Activated naive CD8-positive, alpha-beta T cell treated with anti-CD3 and anti-CD28 coated beads, Interleukin-2, amount 50 U/mL, for 16 hours (primary cell): Measurements from ENCODE around the gene ZFHX3.

ENCODE experiments used
- DNase-seq: peaks from one replicate; pipeline ENCODE4 v3.0.0-alpha.2; 2020; ENCODE audit warnings: low read depth, low spot score

The ZFHX3 gene

DNA sequence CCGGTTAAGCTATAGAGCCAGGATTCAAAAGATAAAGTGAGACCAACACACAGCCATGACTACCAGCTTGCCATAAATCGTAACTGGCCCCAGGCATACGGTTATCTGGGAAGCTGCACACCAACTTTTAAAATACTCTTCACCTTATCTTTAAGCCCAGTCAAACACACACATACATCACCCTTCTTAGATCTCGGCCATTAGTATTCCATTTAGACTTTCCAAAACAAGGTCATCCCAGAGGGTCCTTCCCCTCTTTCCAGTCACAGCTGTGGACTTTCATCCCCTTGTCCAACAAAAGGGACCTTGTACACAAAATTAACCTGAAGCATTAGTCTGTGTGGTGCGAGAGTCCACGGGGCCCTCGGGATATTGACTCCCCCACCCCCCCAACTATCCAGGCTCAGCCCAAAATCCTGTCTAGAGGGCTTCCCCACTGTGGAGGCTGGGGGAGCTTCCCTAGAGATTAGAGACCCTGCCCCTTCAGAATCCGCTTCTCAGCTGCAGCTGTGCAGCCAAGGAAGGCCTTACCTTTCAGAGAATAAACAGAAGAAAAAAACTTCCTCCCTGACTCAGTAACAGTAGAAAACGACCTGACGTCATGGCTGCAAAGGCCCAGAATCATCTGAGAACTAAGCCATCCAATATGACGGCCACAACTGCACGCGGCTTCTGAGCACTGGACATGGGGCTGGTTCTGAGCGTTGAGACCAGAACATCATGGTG lies 9.9 kb downstream of the ZFHX3 start:
- DNase-seq = no peak

DNA sequence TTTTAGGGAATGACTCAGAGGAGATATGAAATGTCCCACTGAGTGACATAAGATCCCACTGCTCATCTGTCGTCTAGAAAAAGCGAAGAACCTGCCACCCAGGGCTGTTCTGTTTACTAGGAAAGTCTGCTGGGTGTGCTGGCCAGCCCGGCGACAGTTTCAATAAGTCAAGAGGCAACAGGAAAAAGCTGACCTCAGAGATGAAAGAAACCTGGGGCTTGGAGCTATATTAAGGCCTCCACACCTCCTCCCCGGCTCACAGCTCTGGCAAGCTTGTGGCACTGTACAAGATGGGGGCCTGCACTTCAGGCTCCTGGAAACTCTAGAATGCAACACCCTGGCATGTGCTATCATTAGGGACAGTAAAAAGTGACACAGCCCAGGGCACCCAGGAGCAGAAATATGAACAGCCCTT lies 10.6 kb downstream of the ZFHX3 start:
- no peak for DNase-seq

DNA sequence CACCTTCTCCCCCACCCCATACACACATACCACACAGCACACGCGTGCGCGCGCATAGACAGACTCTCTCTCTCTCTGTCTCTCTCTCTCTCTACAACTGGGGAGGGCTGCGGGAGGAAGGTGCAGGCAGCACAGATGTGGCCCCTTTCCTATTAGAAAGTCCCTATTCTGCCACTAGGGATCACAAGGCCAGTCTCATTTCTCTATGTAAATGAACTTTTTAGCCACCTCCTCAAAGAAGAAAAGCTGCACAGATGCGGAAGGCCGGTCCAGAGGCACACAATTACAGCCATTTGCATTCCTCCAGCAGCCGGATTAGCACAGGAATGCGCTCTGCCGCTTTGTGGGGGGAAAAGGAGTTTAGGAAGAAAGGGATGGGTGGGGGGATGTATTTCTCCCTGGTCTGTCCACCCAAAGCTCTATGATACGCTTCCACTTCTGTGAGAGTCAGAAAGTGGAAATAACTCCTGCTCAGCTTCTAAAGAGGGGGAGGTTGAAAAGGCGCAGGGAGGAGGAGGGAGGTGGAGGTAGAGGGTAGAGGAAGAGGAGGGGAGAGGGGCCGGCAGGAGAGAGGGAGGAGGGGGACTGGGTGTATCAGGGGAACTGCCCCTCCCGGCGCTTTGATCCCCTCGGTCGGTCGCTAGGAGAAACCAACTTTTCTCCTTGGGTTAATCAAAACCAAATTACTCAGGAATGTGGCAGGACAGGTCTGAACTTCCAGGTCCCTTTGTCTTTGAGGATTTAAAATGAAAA lies 11.7 kb downstream of the ZFHX3 start:
- DNase-seq = no peak

DNA sequence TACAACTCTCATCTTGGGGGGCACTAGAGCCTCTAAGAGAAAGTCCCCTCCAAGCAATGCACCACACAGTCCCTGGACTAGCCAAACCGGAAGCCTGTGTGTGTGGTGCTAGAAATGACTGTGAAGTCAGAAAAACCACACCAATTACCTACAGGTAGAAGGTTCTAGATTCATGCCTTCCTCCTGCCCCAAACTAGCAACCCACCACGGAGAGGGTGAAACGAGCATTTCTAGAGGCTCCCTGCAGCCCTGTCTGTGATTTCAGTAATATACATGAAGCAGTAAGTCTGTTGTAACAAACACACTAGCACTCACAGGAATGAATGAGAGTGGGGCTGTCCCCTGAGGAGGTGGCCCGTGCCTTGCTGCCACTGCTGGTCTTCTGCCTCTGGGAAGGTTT lies 13.6 kb downstream of the ZFHX3 start:
- no peak for DNase-seq

DNA sequence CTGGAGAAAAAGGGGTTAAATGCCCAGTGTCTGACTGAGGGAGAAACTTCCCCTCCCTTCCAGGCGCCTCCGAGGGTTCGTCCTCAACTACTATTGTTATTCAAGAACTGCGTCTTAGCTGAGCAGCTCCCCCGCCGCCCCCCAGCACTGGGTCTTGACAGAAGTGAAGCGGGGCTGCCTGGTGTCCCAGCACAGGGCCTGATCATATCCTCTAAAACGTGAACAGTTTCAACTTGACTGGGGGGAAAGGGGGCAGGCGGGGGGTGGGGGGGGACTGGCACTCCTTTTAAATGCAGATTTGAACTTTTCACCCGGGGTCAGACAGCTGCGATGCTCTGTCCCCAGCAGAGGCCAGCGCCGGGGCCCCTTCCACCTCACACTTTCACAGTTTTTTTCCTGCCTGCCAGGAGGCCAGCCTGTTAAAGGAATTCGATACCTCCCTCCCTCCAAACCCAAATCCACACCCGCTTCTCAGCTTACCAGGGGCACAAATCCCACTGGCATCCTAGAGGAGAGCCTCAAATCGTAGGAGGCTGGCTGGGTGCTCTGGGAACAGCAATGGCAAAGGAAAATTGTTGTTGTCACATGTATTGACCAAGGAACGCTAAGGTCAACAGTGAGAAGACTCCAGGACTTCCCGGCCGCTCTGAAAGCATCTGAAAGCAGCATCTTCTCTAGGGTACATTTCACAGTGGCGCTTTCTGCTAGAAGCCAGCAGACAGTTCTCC lies 14.5 kb downstream of the ZFHX3 start:
- DNase-seq = no peak

DNA sequence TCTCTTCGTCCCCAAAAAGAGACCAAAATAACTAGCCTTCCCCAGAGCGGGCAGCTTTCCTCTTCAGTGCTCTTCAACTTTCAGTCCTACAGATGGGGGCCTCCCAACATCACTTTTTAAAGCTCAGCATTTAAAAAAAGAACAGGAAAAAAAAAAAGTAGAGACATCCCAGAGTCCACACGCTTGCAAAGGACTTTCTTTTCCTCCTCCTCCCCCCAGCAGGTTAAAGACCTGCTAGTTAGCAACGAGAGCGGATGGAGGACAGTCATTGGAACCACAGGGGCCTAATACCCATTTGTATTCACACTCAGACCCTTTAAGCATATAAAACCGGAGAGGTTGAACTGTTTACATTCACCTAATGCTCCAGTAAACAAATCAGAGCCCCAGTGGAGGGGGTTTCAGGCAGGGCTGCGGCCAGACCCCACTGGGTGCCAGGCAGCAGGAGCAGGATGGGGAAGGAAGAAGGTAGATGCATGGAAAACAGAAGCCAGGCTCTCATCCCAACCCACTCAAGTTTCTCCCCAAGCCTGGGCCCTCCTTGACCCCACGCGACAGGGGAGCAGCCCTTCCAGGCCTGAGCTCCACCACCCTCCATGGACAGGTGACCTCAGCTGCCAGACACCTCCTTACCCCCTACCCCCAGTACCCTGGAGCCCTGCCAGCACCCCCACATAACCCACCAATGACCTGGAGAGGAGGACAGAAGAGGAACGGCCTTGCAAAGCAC lies 15.2 kb downstream of the ZFHX3 start:
- no peak for DNase-seq

DNA sequence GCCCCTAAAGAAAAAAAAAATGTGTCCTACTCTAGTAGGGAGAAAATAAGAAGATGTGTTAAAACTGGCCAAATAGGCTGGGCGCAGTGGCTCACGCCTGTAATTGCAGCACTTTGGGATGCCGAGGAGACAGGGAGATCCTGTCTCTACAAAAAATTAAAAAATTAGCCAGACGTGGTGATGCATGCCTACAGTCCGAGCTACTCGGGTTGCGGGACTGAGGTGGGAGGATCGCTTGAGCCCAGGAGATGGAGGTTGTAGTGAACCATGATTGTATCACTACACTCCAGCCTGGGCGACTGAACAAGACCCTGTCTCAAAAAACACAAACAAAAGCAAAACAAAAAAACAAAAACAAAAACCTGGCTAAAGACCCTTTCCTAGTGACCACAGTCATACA lies 15.9 kb downstream of the ZFHX3 start:
- DNase-seq = no peak

DNA sequence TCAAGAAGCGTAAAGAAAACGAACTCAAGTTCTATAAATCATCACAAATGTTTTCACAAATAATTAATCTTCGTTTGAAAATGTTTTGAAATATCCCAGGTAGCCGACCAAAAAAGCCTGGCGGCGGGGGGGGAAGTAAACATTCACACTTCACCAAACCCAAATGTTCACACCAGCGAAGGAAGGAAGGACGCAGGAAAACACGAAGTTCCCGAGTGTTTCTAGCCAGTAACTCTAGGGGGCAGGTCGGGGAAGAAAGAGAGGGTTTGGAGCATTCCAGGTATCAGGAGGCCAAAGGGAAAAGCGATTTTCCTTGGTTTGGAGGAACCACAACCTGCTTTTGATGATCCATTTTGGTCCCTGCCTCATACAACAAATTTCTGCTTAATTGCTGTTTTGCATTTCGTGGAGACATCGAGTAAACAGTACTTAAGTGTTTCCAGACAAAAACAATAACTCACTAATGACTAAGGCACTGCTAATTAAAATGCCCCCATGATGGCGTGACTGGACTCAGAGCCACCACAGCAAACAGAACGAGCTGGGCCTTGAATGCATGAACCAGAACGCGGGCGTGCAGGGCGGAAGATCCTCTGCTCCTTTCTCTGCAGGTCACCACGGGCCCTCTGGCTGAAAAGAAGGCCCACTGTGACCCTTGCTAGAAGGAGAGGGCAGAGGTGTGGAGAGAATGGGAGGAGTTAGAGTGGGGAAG lies 16.6 kb downstream of the ZFHX3 start:
- DNase-seq = no peak

DNA sequence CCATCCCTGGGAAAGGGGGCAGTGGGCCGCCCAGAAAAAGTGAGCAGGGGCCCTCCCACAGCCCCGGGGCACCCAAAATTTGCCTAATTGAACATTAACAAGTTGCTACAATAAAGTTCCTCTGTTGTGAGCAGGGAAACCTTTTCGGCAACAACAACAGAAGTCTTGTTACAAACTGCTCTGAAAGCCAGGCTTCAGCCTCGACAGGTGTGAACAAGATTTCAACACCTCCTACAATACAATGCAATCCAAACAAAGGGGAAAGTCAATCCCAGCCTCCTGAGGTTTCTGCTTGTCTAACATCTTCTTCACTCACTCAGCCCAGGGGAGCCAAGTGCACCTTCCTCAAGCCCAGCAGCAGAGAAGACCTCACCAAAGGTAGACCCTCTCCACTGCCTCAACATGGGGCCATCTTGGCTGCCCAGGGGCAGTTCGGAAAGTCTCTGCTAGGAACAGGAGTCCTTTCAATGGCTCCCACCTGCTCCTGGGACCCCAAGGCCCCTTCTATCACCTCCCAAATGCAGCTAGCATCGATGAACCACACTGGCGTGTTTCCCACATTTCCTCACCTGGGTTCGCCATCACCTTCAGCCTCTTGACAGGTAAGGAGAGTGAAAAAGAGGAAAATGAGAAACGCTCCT lies 19.1 kb downstream of the ZFHX3 start:
- DNase-seq = no peak

DNA sequence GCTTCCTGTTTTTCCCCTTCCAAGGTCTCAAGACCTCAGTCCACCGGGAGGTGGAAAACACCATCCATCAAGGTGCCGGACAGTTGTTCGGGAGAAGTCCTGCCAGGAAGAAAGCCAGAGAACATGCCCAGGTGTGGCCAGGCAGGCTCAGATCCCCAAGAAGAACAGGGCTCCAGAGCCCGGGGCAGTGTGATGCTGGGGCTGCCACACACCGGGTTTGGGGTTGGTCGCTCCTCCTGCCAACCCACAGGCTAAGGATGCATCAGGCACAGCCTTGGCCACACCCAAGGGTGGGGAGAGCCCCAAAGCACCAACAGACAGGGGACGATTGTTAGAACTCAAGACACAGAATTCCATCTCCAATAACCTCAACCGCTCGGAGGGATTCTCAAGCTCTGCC lies 19.7 kb downstream of the ZFHX3 start:
- no peak for DNase-seq

DNA sequence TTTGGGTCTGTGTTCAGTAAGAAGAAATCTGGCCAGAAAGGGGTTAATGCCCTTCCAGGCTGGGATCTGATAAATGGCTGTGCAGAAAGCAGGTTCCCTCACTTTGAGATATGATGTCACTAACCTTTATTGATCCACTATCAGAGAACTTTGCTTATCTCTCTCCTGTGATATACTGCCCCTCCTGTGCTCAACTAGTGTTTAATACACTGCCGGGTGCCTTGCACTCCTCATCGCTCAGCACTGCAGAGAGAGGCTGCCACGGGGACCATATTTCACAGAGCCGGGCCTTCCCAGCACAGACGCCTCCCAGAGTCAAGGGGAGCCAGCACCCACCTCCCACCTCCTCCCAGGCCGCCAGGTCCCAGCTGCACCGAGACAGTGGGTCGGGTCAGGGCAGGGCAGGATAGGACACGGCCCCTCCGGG lies 20.2 kb downstream of the ZFHX3 start:
- no peak for DNase-seq

DNA sequence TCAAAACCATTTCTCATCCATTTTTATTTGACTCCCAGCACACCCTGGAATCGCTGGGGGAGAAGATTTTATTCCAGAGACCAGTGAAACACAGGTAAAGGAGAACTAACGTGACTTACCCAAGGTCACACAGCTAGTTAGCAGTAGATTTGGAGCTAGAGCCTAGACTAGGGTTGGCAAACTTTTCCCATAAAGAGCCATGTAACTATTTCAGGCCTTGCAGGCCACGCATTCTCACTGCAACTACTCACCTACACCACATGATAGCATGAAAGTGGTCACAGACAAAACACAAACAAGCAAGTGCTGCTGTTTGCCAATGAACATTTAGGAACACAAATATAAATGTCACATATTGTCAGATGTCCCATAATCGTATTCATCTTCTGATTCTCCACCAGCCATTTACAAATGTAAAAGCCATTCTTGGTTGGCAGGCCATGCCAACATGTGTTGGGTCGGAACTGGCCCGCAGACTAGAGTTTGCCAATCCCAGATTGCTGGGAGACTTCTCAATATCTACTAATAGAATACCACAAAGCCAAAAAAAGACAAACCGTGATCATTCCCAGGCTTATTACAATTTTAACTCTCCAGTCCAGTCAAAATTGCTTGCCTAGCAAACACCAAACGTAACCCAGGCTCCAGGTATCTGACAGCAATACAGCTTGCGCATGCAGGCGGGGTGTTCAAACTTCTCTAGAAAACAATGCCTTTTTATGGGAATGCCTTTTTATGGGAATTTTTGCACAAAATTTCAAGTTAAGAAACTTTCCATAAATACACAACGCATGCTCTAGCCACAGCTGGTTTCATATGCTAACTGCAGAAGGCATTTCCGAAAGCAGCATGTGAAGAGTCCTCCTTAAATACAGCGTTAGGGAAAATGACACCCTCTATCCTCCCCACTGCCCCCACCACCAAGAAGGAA lies 20.9 kb downstream of the ZFHX3 start:
- DNase-seq = no peak

DNA sequence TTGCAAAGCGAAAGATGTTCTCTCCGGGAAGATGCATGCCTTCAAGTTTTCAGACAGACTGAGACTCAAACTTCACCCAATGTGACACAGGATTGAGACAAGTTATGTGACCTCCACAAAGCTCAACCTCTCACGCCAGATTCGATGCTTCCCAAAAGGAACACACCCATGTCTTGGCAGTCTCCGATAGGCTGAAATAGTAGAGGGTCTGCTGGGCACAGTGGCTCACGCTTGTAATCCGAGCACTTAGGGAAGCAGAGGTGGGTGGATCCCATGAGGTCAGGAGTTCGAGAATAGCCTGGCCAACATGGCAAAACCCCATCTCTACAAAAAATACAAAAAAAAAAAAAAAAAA lies 22.1 kb downstream of the ZFHX3 start:
- no peak for DNase-seq

DNA sequence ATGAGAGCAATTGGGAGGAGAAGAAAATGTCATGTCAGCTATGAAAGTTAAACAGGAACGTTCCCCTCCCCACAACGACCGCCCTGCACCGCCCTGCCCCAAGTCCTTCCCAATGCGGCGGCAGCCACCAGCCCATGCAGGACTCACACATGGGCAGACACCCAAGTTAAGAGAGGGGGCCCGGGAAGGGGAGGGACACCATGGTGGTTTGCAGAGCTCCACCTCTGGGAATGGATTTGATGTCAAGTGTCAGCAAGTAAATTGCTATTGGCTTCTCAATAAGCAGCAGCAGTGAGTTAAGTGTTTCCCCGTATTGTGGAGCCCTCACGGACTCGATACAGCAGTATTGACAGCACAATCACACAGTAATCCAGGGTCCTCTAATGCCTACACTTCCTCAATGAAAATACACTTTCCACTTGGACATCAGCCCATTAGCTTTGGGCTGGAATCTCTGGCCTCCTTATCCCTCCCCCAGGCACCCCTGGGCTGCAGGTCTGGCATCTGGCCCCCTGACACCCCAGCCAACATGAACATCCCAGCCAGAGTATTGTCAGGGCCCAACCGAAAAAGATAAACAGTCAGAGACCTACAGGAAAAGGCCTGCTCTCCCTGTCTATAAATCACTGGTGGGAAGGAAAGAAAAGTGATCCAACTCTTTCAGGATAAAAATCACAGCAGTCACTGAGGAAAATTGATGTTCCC lies 22.6 kb downstream of the ZFHX3 start:
- DNase-seq = no peak

DNA sequence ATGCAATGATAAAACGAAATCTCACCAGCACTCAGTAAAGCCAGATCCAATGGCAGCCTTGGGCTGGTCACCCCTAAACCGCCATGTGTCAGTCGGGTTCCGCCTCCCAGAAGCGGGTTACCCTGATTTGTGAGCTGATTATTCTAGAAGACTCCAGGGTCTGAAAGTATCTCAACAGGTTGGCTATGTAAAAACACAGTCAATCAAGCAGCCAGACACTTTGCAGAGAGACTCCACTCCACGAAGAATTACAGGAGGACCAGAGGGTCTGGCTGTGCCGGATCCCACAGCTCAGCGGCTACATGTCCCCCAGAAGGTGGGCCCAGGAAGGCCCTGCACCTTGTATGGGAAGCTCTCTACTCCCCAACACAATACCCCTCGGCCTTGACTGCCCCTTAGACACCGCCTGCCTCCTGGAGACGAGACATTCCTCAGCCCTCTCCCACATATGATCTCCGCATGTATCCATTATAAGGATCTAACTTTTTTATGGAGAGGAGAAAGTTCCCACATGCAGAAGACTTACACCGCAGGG lies 23.3 kb downstream of the ZFHX3 start:
- no peak for DNase-seq

DNA sequence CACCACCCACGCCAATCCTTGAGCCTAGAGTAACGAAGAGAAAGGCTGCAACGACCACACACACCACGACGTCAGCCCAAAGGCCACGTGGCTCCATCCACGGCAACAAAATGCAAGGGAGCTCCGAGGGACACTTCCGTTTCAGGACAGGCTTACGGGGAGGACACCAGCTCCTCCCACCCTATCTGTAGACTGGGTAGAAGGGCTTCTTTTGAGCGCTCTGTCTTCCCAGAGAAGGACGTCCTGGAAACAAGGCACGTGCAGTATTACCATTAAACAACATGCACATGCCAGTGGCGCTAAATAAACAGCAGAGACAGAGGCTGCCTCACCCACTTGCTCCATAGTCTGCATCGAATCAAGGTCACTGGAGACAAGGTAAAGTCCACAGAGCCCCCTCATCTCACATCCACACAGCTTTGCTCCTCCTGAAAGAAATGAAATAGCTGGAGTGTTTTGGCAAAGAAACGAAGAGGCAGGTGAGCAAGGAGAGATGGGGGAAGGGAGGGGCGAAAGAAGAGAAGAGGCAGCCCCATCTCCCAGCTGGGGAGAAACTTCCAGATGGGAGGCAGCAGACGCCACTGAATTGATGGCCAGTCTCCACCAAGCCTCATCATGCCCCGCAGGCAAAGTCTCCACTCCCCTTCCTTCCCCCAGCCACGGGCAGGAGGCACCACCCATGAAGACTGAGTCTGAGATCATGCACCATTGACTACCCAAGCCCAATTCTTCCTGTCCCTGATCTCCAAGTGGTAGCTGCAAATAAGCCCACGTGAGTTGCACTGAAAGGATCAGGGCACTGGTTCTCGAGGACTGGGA lies 24.0 kb downstream of the ZFHX3 start:
- no peak for DNase-seq

DNA sequence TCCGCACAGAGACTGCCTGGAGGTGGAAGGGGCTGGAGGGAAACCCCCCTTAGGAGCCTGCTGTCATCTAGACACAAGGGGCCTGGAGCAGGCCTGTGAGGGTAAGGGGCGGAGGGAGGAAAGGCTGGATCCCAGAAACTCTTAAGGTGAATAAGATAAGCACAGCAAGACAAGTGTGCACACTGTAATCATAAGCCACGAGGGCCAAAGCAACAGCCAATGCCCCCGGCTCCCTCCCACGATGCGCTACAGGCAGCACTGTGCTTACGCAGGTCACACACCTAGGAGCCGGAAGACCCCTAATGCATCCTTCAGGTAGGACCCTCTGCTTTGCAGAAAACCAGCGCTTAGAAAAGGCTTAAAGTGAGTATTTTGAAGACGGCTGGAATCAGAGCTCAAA lies 24.6 kb downstream of the ZFHX3 start:
- DNase-seq = no peak

DNA sequence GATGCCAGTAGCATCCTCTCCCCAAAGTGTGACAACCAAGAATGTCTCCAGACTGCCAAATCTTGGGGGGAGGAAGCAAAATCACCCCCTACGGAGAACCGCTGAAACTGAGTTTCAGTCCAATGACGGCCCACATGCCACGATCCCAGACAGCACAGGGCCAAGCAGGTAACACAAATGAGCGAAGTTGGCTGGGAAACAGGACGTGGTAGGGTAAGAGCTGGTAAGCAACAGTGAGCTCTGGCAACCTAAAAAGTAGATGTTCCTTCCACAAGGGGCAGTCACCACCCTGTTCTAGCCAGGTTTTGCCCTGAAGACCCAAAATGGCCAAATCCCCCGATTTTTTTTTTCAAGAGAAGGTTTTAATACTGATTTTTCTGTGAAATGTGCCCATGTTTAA lies 25.4 kb downstream of the ZFHX3 start:
- DNase-seq = no peak
